Liver (tissue), 9 donors: ENCODE data around the gene ARID5A. TPM values are rescaled to one million over a fixed set of nuclear protein-coding genes. Genes with fewer than 3 reads are reported as not detected.

Experiments used
- DNase-seq: peaks from one replicate; pipeline ENCODE4 v3.0.0-alpha.2; 2017; ENCODE audit warnings: low spot score
- H3K27ac ChIP-seq, 2 donors: one replicate each; pipeline ENCODE4 v1.7.0; 2013; ENCODE audit warnings: inconsistent platforms in 2 of 2, low read length in 2 of 2, control low read depth in 1 of 2, low read depth in 1 of 2, mild to moderate bottlenecking in 1 of 2
- H3K27me3 ChIP-seq, 4 donors: one replicate each; pipeline versions ENCODE4 v1.6.1 to v1.7.0; 2013; ENCODE audit warnings: low read length in 3 of 4, inconsistent platforms in 1 of 4, mild to moderate bottlenecking in 1 of 4, moderate library complexity in 1 of 4; ENCODE audit not compliant: control insufficient read depth in 4 of 4, insufficient read depth in 4 of 4
- H3K36me3 ChIP-seq, 4 donors: one replicate each; pipeline versions ENCODE4 v1.6.1 to v1.7.0; 2013; ENCODE audit warnings: low read length in 3 of 4, mild to moderate bottlenecking in 3 of 4, low read depth in 1 of 4, moderate library complexity in 1 of 4; ENCODE audit not compliant: control insufficient read depth in 4 of 4, insufficient read depth in 3 of 4
- H3K4me1 ChIP-seq, 4 donors: one replicate each; pipeline versions ENCODE4 v1.6.1 to v1.7.0; 2013; ENCODE audit warnings: low read length in 3 of 4, mild to moderate bottlenecking in 3 of 4, moderate library complexity in 1 of 4; ENCODE audit not compliant: control insufficient read depth in 4 of 4, insufficient read depth in 4 of 4
- H3K4me3 ChIP-seq, 3 donors: one replicate each; pipeline versions ENCODE4 v1.6.1 to v1.7.0; 2013; ENCODE audit warnings: low read length in 3 of 3, control low read depth in 1 of 3, low read depth in 1 of 3, mild to moderate bottlenecking in 1 of 3
- H3K9ac ChIP-seq, 2 donors: one replicate each; pipeline ENCODE4 v1.7.0; 2013; ENCODE audit warnings: low read length in 2 of 2, mild to moderate bottlenecking in 2 of 2, moderate library complexity in 2 of 2, control low read depth in 1 of 2, low read depth in 1 of 2
- H3K9me3 ChIP-seq, 4 donors: one replicate each; pipeline versions ENCODE4 v1.6.1 to v1.7.0; 2013; ENCODE audit warnings: low read length in 3 of 4; ENCODE audit not compliant: control insufficient read depth in 4 of 4
- FOXA1 ChIP-seq: IDR thresholded peaks from 2 replicates; pipeline ENCODE4 v1.6.1; 2016; ENCODE audit warnings: antibody characterized with exemption
- FOXA2 ChIP-seq: IDR thresholded peaks from 2 replicates; pipeline ENCODE4 v1.6.1; 2016; ENCODE audit warnings: antibody characterized with exemption
- GABPA ChIP-seq, 2 donors: IDR thresholded peaks in 1 of 2; conservative IDR thresholded peaks in 1 of 2; 2 replicates each; pipeline ENCODE4 v1.6.1; 2016; ENCODE audit warnings: antibody characterized with exemption in 2 of 2, mild to moderate bottlenecking in 1 of 2, moderate library complexity in 1 of 2
- HNF4A ChIP-seq, 2 donors: conservative IDR thresholded peaks; 2 replicates each; pipeline ENCODE4 v1.6.1; 2016; ENCODE audit warnings: antibody characterized with exemption in 2 of 2, mild to moderate bottlenecking in 2 of 2
- HNF4G ChIP-seq: IDR thresholded peaks from 2 replicates; pipeline ENCODE4 v1.6.1; 2016; ENCODE audit warnings: antibody characterized with exemption
- JUND ChIP-seq, 2 donors: IDR thresholded peaks; 2 replicates each; pipeline ENCODE4 v1.6.1; 2016; ENCODE audit warnings: antibody characterized with exemption in 2 of 2
- RAD21 ChIP-seq, 2 donors: IDR thresholded peaks; 2 replicates each; pipeline ENCODE4 v1.6.1; 2016; ENCODE audit warnings: antibody characterized with exemption in 2 of 2, mild to moderate bottlenecking in 2 of 2
- RXRA ChIP-seq, 2 donors: IDR thresholded peaks; 2 replicates each; pipeline ENCODE4 v1.6.1; 2017 to 2018; ENCODE audit warnings: antibody characterized with exemption in 2 of 2, mild to moderate bottlenecking in 1 of 2
- SP1 ChIP-seq: IDR thresholded peaks from 2 replicates; pipeline ENCODE4 v1.6.1; 2018; ENCODE audit warnings: antibody characterized with exemption, mild to moderate bottlenecking
- TAF1 ChIP-seq: conservative IDR thresholded peaks from 2 replicates; pipeline ENCODE4 v1.6.1; 2016; ENCODE audit warnings: antibody characterized with exemption, mild to moderate bottlenecking
- YY1 ChIP-seq: IDR thresholded peaks from 2 replicates; pipeline ENCODE4 v1.6.1; 2016; ENCODE audit warnings: antibody characterized with exemption, mild to moderate bottlenecking
- WGBS: extraction: QIAGEN DNeasy Blood & Tissue Kit; methylation state at CpG from one replicate; pipeline ENCODE4 v1.1.7; 2013; 5-methylcytosine and 5-hydroxymethylcytosine counted together
- polyA plus RNA-seq, 2 donors: library from polyadenylated mRNA; stranded (reverse) in 1 of 2; unstranded in 1 of 2; fragments of 200-250 nt in 1 of 2; fragments of >200 nt in 1 of 2; fragmentation: Nextera tagmentation in 1 of 2; extraction: Ambion mirVana in 1 of 2; gene quantifications; one replicate each; pipeline versions ENCODE4 v1.2.1 to v1.2.3, GENCODE V29; 2013 to 2015
- total RNA-seq, 2 donors: library from RNA; depleted of rRNA; stranded (reverse); fragments of >200 nt; gene quantifications; one replicate each; pipeline ENCODE4 v1.2.3, GENCODE V29; 2014
- TF ChIP-seq, protein P1 (sequence below): IDR thresholded peaks from 2 replicates; pipeline ENCODE4 v1.6.1; 2016; ENCODE audit warnings: antibody characterized with exemption, mild to moderate bottlenecking
- TF ChIP-seq, protein P2 (sequence below): IDR thresholded peaks from 2 replicates; pipeline ENCODE4 v1.6.1; 2016; ENCODE audit warnings: antibody characterized with exemption
- TF ChIP-seq, protein P3 (sequence below): IDR thresholded peaks from 2 replicates; pipeline ENCODE4 v1.6.1; 2016; ENCODE audit warnings: antibody characterized with exemption
- TF ChIP-seq, protein P4 (sequence below): fragments of 150-350 bp; IDR thresholded peaks from 2 replicates; pipeline ENCODE4 v1.5.1; 2017; ENCODE audit warnings: improper control_type of control experiment, low read depth, low read length; ENCODE audit not compliant: missing input control
- TF ChIP-seq, protein P5 (sequence below): IDR thresholded peaks from 2 replicates; pipeline ENCODE4 v1.6.1; 2016; ENCODE audit warnings: antibody characterized with exemption
- donor health status: healthy.
- donor health status: healthy.
- donor health status: healthy.
- donor health status: healthy.
- donor health status: healthy.

The ARID5A gene
- total and polyA plus RNA-seq, 4 donors: 7.4 to 17.8 (median 11.0) TPM

DNA sequence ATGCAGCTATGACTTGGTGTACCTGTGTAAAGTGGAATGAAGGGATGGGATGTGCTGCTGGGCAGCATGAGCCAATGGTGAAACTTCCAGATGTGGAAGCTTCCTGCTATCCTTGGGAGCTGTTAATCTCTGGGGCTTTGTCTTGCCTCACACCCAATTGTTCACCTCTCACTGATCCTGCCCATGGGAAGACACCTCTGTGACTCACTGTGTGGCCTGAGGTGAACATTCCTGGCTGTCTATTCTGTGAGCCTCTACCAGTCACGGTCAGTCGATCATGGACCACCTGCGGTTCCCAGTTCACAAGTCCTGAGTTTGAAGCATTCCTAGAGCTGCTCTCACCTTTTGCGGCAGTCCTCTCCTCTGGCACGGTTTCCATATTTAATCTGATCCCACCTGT lies 43.5 kb upstream of the ARID5A start:
- H3K27me3 ChIP-seq: no peaks in the 10 kb centered on the region
- WGBS: 79% methylated on average over 5 of the region's 5 CpGs

DNA sequence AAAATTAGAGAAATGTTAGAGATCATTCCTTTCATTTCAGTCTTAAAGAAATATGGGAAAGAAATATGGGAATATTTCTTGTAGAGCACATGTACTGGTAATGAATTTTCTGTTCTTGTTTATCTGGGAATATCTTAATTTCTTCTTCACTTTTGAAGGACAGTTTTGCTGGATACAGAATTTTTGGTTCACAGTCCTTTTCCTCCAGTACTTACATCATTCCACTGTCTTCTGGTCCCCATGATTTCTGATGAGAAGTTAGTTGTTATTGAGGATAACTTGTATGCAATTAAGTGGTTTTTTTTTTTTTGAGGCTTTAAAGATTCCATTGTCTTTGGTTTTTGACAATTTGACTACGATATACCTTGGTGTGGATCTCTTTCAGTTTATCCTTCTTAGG lies 42.4 kb upstream of the ARID5A start:
- peaks cover 0 to 4% (median 0%) of the 10 kb centered on the region in 4 donors for H3K9me3 ChIP-seq
- H3K27me3 ChIP-seq: no peaks in the 10 kb centered on the region
- no peak for TF ChIP-seq JUND (IDR thresholded peaks at IDR 0.05)
- TF ChIP-seq, protein P1, sequence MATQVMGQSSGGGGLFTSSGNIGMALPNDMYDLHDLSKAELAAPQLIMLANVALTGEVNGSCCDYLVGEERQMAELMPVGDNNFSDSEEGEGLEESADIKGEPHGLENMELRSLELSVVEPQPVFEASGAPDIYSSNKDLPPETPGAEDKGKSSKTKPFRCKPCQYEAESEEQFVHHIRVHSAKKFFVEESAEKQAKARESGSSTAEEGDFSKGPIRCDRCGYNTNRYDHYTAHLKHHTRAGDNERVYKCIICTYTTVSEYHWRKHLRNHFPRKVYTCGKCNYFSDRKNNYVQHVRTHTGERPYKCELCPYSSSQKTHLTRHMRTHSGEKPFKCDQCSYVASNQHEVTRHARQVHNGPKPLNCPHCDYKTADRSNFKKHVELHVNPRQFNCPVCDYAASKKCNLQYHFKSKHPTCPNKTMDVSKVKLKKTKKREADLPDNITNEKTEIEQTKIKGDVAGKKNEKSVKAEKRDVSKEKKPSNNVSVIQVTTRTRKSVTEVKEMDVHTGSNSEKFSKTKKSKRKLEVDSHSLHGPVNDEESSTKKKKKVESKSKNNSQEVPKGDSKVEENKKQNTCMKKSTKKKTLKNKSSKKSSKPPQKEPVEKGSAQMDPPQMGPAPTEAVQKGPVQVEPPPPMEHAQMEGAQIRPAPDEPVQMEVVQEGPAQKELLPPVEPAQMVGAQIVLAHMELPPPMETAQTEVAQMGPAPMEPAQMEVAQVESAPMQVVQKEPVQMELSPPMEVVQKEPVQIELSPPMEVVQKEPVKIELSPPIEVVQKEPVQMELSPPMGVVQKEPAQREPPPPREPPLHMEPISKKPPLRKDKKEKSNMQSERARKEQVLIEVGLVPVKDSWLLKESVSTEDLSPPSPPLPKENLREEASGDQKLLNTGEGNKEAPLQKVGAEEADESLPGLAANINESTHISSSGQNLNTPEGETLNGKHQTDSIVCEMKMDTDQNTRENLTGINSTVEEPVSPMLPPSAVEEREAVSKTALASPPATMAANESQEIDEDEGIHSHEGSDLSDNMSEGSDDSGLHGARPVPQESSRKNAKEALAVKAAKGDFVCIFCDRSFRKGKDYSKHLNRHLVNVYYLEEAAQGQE: no peak
- no peak for TF ChIP-seq FOXA2
- TF ChIP-seq, protein P2, sequence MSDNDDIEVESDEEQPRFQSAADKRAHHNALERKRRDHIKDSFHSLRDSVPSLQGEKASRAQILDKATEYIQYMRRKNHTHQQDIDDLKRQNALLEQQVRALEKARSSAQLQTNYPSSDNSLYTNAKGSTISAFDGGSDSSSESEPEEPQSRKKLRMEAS: no peak
- no peak for TF ChIP-seq RXRA (IDR thresholded peaks at IDR 0.05)
- no peak for TF ChIP-seq RAD21 (IDR thresholded peaks at IDR 0.05)
- TF ChIP-seq SP1: no peak
- TF ChIP-seq GABPA (IDR thresholded peaks at IDR 0.05 in 1 of 2, conservative IDR thresholded peaks at IDR 0.05 in 1 of 2): no peak
- TF ChIP-seq, protein P3, sequence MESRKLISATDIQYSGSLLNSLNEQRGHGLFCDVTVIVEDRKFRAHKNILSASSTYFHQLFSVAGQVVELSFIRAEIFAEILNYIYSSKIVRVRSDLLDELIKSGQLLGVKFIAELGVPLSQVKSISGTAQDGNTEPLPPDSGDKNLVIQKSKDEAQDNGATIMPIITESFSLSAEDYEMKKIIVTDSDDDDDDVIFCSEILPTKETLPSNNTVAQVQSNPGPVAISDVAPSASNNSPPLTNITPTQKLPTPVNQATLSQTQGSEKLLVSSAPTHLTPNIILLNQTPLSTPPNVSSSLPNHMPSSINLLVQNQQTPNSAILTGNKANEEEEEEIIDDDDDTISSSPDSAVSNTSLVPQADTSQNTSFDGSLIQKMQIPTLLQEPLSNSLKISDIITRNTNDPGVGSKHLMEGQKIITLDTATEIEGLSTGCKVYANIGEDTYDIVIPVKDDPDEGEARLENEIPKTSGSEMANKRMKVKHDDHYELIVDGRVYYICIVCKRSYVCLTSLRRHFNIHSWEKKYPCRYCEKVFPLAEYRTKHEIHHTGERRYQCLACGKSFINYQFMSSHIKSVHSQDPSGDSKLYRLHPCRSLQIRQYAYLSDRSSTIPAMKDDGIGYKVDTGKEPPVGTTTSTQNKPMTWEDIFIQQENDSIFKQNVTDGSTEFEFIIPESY: no peak
- TF ChIP-seq TAF1: no peak
- TF ChIP-seq, protein P4, sequence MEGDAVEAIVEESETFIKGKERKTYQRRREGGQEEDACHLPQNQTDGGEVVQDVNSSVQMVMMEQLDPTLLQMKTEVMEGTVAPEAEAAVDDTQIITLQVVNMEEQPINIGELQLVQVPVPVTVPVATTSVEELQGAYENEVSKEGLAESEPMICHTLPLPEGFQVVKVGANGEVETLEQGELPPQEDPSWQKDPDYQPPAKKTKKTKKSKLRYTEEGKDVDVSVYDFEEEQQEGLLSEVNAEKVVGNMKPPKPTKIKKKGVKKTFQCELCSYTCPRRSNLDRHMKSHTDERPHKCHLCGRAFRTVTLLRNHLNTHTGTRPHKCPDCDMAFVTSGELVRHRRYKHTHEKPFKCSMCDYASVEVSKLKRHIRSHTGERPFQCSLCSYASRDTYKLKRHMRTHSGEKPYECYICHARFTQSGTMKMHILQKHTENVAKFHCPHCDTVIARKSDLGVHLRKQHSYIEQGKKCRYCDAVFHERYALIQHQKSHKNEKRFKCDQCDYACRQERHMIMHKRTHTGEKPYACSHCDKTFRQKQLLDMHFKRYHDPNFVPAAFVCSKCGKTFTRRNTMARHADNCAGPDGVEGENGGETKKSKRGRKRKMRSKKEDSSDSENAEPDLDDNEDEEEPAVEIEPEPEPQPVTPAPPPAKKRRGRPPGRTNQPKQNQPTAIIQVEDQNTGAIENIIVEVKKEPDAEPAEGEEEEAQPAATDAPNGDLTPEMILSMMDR: no peak
- TF ChIP-seq YY1: no peak
- TF ChIP-seq HNF4G: no peak
- TF ChIP-seq, protein P5, sequence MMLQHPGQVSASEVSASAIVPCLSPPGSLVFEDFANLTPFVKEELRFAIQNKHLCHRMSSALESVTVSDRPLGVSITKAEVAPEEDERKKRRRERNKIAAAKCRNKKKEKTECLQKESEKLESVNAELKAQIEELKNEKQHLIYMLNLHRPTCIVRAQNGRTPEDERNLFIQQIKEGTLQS: no peak
- no peaks in the 10 kb centered on the region for H3K4me1 ChIP-seq
- WGBS: 100% methylated on average over 1 of the region's 1 CpG
- H3K27ac ChIP-seq: no peak overlapping the region
- no peak overlapping the region for H3K4me3 ChIP-seq
- H3K9ac ChIP-seq: no peak overlapping the region
- DNase-seq: no peak
- H3K36me3 ChIP-seq: peaks cover 0 to 2% (median 0%) of the 10 kb centered on the region in 4 donors

More for the DNA sequence above, 43.5 kb upstream of the ARID5A start:
- DNase-seq: no peak
- peaks cover 0 to 4% (median 0%) of the 10 kb centered on the region in 4 donors for H3K9me3 ChIP-seq
- no peak overlapping the region for H3K27ac ChIP-seq
- no peaks in the 10 kb centered on the region for H3K4me1 ChIP-seq
- H3K9ac ChIP-seq: no peak overlapping the region
- no peak overlapping the region for H3K4me3 ChIP-seq
- peaks cover 0 to under 1% (median 0%) of the 10 kb centered on the region in 4 donors for H3K36me3 ChIP-seq
- no peak for TF ChIP-seq RAD21 (IDR thresholded peaks at IDR 0.05)
- no peak for TF ChIP-seq HNF4G
- TF ChIP-seq HNF4A (conservative IDR thresholded peaks at IDR 0.05): no peak
- no peak for TF ChIP-seq SP1
- TF ChIP-seq GABPA (IDR thresholded peaks at IDR 0.05 in 1 of 2, conservative IDR thresholded peaks at IDR 0.05 in 1 of 2): no peak
- TF ChIP-seq, protein P5: no peak
- TF ChIP-seq, protein P4: no peak
- no peak for TF ChIP-seq FOXA1
- TF ChIP-seq FOXA2: no peak
